ENCODE measurements around the gene TOP3B. TPM values are rescaled to one million over a fixed set of nuclear protein-coding genes. Genes with fewer than 3 reads are reported as not detected.

Gene TOP3B
- total and polyA plus RNA-seq, 10 of the 15 experiments (the other 5 are each of a cell fraction or from before 2014, with no cell fraction given) = 0.60 to 47.3 (median 33.7) TPM

DNA sequence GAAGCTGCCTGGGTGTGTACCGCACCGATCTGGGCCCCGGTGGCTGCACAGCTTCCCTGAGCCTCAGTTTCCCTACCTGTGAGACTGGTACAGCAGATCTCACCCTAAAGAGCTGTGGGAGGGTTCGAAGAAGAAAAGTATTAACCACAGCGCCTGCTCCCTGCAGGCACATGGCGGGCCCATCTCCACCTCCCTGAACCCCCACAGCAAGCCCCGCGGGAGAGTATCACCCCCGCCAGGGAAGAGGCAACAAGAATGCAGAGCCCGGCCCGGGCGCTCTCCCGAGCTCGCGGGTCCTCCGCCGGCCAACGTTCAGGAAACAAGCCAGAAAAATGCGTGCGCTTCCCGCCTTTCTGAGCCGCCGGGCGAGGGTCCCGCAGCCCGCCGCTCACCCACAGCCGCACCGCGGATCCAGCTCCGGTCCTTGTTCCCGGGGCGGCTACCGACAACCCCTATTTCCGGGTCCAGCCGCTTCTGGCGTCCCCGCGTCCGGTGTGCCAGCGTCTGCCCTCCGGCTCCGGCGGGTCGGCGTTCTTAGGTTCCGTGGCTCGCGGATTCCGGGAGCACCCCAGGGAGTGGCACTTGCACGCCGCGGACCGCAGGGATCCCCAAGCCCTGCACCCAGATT lies at the start of gene TOP3B (continued):
- TF ChIP-seq EGR1 (IDR thresholded peaks at IDR 0.05; ENCODE audit: borderline replicate concordance in 1 of 2, low read depth in 2 of 2, low read length in 2 of 2) (peak; percentile 66 to 83; a peak in 2 of 3 replicates), CREB1 (IDR thresholded peaks at IDR 0.05; ENCODE audit: low read depth) (peak; percentile 70; the same call in 1 of the 2 replicates), KAT2A (conservative IDR thresholded peaks at IDR 0.05; ENCODE audit: control insufficient read depth, low read depth, low read length) (no peak), SRF (IDR thresholded peaks at IDR 0.05; ENCODE audit: low read depth in 2 of 2, low read length in 2 of 2) (peak; percentile 63 to 96; a peak in 3 of 4 replicates), POLR2AphosphoS5 (IDR thresholded peaks at IDR 0.05; ENCODE audit: low read length) (peak; percentile 76; the same call in 1 of the 2 replicates), GATAD2B (conservative IDR thresholded peaks at IDR 0.05; ENCODE audit: low read depth) (peak; percentile 76; the same call in 1 of the 2 replicates), NRF1 (conservative IDR thresholded peaks at IDR 0.05; ENCODE audit: low read depth, low read length) (no peak), ZNF384 (IDR thresholded peaks at IDR 0.05; ENCODE audit: borderline replicate concordance, low read depth, low read length) (no peak), SPI1 (IDR thresholded peaks at IDR 0.05; ENCODE audit: borderline replicate concordance, insufficient read depth, low read depth, low read length) (no peak), NFYB (IDR thresholded peaks at IDR 0.05; ENCODE audit: insufficient read depth, low read depth, low read length) (no peak), SIX5 (IDR thresholded peaks at IDR 0.05; ENCODE audit: low read depth, low read length, severe bottlenecking) (peak; percentile 80), POLR2AphosphoS2 (IDR thresholded peaks at IDR 0.05; ENCODE audit: low read depth, low read length) (peak; percentile 84), SIN3A (IDR thresholded peaks at IDR 0.05; ENCODE audit: low read depth, low read length) (peak; percentile 76; the same call in 1 of the 2 replicates), NR2F1 (conservative IDR thresholded peaks at IDR 0.05) (peak; percentile 73)
- TF ChIP-seq, protein P1, sequence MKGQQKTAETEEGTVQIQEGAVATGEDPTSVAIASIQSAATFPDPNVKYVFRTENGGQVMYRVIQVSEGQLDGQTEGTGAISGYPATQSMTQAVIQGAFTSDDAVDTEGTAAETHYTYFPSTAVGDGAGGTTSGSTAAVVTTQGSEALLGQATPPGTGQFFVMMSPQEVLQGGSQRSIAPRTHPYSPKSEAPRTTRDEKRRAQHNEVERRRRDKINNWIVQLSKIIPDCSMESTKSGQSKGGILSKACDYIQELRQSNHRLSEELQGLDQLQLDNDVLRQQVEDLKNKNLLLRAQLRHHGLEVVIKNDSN (IDR thresholded peaks at IDR 0.05; ENCODE audit: borderline replicate concordance, extremely low read length, insufficient read depth, low read depth, low read length) = peak; percentile 44
- TF ChIP-seq, protein P2, sequence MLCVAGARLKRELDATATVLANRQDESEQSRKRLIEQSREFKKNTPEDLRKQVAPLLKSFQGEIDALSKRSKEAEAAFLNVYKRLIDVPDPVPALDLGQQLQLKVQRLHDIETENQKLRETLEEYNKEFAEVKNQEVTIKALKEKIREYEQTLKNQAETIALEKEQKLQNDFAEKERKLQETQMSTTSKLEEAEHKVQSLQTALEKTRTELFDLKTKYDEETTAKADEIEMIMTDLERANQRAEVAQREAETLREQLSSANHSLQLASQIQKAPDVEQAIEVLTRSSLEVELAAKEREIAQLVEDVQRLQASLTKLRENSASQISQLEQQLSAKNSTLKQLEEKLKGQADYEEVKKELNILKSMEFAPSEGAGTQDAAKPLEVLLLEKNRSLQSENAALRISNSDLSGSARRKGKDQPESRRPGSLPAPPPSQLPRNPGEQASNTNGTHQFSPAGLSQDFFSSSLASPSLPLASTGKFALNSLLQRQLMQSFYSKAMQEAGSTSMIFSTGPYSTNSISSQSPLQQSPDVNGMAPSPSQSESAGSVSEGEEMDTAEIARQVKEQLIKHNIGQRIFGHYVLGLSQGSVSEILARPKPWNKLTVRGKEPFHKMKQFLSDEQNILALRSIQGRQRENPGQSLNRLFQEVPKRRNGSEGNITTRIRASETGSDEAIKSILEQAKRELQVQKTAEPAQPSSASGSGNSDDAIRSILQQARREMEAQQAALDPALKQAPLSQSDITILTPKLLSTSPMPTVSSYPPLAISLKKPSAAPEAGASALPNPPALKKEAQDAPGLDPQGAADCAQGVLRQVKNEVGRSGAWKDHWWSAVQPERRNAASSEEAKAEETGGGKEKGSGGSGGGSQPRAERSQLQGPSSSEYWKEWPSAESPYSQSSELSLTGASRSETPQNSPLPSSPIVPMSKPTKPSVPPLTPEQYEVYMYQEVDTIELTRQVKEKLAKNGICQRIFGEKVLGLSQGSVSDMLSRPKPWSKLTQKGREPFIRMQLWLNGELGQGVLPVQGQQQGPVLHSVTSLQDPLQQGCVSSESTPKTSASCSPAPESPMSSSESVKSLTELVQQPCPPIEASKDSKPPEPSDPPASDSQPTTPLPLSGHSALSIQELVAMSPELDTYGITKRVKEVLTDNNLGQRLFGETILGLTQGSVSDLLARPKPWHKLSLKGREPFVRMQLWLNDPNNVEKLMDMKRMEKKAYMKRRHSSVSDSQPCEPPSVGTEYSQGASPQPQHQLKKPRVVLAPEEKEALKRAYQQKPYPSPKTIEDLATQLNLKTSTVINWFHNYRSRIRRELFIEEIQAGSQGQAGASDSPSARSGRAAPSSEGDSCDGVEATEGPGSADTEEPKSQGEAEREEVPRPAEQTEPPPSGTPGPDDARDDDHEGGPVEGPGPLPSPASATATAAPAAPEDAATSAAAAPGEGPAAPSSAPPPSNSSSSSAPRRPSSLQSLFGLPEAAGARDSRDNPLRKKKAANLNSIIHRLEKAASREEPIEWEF (IDR thresholded peaks at IDR 0.05; ENCODE audit: insufficient replicate concordance, low read depth, low read length) = no peak
- TF ChIP-seq, protein P3, sequence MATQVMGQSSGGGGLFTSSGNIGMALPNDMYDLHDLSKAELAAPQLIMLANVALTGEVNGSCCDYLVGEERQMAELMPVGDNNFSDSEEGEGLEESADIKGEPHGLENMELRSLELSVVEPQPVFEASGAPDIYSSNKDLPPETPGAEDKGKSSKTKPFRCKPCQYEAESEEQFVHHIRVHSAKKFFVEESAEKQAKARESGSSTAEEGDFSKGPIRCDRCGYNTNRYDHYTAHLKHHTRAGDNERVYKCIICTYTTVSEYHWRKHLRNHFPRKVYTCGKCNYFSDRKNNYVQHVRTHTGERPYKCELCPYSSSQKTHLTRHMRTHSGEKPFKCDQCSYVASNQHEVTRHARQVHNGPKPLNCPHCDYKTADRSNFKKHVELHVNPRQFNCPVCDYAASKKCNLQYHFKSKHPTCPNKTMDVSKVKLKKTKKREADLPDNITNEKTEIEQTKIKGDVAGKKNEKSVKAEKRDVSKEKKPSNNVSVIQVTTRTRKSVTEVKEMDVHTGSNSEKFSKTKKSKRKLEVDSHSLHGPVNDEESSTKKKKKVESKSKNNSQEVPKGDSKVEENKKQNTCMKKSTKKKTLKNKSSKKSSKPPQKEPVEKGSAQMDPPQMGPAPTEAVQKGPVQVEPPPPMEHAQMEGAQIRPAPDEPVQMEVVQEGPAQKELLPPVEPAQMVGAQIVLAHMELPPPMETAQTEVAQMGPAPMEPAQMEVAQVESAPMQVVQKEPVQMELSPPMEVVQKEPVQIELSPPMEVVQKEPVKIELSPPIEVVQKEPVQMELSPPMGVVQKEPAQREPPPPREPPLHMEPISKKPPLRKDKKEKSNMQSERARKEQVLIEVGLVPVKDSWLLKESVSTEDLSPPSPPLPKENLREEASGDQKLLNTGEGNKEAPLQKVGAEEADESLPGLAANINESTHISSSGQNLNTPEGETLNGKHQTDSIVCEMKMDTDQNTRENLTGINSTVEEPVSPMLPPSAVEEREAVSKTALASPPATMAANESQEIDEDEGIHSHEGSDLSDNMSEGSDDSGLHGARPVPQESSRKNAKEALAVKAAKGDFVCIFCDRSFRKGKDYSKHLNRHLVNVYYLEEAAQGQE (IDR thresholded peaks at IDR 0.05; ENCODE audit: low read depth, low read length) = peak; percentile 46; the same call in 1 of the 2 replicates
- TF ChIP-seq, protein P4, sequence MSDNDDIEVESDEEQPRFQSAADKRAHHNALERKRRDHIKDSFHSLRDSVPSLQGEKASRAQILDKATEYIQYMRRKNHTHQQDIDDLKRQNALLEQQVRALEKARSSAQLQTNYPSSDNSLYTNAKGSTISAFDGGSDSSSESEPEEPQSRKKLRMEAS (IDR thresholded peaks at IDR 0.05; ENCODE audit: low read depth, low read length) = peak; percentile 56; the same call in 1 of the 2 replicates
